Measurements from ENCODE around the gene NPR2. TPM values are rescaled to one million over a fixed set of nuclear protein-coding genes. Genes with fewer than 3 reads are reported as not detected.

Gene NPR2
- total RNA-seq, 1 donor from 2014 or later, result 23.2 TPM

DNA sequence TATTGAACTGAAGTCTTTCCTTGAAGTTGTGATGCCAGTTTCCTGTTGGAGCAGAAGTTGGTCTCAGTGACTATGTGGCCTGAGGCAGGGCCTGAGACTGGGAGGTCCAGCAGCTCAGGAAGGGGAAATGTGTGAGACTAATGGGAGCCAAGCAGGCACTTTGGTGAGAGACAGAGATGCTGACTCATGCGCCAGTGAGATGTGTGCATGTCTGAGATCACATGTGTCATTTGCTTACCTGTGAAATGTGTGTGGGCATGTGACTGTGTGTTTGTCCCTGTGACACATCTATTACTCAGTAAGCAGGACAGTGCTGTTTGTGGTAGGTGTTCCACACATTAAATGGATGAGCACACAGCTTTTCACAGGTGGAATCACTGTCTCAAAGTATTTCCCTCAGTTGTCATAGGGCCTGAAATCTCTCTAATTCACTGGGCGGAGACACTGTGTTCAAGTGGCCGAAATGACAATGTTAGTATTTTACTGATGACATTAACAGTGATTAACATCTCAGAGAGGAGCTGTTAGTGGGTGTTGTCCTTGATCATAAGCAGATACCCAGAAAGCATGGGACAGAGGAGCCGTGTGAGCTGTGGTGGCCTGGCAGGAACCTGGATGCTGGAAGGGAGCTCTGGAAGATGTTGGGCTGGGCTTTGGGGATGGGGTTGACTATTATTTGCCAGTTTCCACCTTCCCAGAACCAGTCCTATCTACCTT, 7.4 kb downstream of the NPR2 start:
- DNase-seq (ENCODE audit: low spot score), result no peak

DNA sequence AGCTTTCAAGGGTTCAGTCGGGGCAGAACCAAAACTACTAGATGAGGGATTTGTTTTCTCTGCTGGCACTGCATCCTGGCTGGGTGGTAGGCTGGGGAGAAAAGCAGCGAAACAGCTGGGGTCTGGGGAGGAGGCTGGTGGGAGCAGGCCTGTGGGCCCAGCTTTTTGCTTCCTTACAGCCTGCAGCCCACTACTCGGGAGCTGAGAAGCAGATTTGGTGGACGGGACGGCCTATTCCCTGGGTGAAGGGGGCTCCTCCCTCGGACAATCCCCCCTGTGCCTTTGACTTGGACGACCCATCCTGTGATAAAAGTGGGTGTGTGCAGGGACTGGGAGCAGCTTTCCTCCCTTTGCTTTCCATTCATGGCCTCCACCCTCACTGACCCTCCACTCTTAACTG, 9.1 kb downstream of the NPR2 start:
- no peak for DNase-seq (ENCODE audit: low spot score)

DNA sequence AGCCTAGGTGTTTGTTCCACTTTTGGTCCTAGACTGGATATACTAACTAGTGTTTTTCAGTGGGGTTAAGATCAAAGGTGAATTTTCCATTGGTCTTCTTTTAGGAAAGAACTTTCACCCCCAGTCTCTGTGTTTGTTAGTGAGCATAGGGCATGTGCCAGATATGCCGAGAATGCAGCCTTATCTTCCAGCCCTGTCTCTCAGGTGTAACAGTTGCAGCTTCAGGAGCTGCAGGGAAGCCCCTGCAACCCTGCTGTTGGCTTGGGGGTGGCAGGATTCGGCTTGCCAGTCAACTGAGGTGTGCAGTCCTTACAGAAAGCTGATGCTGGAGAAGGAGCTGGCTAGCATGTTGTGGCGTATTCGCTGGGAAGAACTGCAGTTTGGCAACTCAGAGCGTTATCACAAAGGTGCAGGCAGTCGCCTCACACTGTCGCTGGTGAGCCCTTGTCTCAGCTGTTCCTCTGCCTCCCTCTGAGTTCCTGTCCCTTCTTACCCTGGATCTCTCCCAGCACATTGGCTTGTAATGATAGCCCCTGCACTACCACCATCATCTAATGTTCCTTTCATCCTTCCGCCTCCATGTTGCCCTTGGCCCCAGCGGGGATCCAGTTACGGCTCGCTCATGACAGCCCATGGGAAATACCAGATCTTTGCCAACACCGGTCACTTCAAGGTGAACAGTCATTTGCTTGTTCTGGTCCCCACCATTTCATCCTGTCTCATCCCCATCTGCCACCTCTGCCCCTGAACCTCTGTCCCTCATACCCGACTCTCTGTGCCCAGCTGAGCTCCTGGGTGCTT, 10.1 kb downstream of the NPR2 start:
- DNase-seq (ENCODE audit: low spot score), result no peak

DNA sequence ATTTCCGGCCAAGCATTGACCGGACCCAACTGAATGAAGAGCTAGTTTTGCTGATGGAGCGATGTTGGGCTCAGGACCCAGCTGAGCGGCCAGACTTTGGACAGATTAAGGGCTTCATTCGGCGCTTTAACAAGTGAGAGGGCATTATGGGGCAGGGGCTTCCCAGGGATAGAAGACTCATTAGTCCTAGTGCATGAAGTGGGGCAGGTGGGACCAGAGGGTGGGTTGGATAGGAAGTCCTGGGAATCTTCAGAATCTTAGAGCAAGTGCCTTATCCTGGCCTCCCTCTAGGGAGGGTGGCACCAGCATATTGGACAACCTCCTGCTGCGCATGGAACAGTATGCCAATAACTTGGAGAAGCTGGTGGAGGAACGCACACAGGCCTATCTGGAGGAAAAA, 14.7 kb downstream of the NPR2 start:
- no peak for DNase-seq (ENCODE audit: low spot score)

DNA sequence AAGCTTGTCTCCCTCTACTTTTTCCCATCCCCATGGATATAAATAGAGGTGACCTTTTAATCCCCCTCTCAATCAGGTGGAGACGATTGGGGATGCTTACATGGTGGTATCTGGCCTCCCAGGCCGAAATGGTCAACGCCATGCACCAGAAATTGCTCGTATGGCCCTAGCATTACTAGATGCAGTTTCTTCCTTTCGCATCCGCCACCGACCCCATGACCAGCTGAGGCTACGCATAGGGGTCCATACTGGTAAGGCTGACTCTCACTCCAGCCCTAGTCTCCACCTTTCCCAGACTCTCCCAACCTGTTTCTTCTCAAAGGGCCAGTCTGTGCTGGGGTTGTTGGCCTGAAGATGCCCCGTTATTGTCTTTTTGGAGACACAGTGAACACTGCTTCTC, 17.0 kb downstream of the NPR2 start:
- peak; percentile 78 for DNase-seq (ENCODE audit: low spot score)

DNA sequence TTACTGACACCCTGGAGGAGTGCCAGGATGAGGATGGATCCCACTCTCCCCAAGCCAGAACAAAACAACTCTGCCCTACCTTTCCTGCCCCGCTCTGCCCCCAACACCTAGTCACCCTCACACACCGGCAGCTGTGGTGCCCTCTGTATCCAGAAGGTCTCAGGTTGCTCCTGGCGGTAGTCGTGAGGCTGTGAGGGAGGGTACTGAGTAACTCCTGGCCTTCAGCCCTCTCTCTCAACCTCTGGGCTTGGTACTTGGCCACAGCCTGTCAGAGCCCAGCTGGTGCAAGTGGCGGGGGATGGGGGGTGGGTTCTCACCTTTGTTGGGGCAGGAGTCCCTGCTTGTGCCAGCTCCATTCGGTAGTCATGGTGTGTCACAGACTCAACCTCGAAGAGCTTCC, 18.7 kb downstream of the NPR2 start:
- peak; percentile 60 for DNase-seq (ENCODE audit: low spot score)

DNA sequence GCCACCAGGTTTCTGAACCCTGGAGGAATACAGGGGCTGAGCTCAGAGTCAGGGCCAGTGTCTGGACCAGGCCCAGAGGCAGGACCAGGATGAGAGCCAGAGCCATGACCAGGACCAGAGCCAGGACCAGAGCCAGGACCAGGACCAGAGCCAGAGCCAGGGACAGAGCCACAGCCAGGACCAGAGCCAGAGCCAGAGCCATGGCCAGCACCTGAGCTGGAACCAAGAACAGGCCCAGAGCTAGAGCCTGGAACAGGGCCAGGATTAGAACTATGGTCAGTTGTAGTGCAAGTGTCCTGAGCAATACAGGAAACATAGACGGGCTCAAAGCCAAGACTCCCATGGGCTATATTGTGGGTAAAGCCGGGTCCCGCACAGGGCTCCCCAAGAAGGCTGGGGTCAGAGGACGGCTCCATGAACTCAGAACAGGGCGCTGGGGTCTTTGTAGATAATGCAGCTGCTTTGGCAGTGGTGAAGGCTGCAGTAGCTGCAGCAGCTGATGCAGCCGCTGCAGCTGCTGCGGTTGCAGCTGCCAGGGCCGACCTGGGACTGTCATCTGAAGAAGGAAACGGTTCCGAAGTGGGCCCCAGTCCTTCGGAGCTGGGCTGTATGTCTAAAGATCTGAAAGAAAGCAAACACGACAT, 20.1 kb downstream of the NPR2 start:
- DNase-seq (ENCODE audit: low spot score), result no peak

DNA sequence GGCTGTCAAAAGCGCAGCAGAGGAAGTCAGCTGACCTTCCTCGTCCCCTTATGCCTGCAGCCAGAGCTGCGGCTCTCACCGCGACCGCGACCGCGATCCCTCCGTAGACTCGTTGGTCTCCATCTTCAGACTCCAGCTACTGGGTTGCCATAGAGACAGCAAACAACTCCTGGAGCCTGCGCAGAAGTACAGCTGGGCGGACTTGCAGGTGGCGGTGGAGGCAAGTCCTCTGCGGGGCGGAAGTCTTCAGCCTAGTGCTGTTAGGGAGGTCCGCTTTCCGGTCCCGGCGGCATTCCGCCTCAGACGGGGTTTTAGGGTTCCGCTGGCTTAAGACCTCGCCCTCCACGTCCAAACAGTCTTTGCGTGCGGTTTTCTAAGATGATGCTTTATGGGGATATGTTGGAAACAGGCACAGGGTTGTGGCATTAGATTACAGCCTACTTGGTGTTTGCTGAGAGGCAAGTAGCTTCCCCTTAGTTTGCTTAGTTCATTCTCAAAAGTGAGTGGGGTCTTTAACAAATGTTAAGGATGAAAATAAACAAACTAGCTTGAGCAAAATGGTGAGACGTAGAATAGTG, 20.7 kb downstream of the NPR2 start, which contains the start of gene SPAG8:
Gene SPAG8, minus strand, starts transcription at position 238 of the 578 bp plus-strand sequence. Its CDS starts 115 bp downstream, at position 123.
- peak; percentile 96 for DNase-seq (ENCODE audit: low spot score)

DNA sequence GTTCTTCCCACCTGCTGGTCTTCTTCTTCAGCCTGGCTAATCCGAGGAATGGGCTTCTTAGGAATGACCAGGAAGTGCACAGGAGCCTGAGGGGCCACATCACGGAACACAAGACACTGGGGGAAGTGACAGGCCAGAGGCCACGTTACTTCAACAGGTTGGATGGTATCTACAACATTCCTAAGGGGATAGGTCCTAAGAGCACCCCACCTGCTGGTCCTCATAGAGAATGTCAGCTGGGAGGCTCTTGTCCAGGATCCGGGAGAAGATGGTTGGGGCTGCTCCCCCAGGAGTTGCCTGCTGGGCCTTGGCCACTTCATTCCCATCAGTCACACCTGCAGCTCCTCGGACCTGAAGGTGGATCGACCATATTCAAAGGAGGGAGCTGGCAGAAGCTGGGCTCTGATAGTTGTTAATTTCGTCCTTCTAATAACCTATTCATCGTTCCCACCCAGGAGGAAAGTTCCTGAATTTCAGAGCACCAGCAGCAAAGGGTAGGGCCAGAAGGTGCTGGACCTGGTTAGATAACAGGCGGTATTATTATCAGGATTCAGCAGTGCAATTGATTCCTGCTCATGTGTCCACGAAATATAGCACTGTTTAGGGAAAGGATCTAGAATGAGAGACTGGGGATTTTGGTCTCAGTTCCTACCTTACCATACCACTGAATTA, 22.2 kb downstream of the NPR2 start:
- peak; percentile 62 for DNase-seq (ENCODE audit: low spot score)

DNA sequence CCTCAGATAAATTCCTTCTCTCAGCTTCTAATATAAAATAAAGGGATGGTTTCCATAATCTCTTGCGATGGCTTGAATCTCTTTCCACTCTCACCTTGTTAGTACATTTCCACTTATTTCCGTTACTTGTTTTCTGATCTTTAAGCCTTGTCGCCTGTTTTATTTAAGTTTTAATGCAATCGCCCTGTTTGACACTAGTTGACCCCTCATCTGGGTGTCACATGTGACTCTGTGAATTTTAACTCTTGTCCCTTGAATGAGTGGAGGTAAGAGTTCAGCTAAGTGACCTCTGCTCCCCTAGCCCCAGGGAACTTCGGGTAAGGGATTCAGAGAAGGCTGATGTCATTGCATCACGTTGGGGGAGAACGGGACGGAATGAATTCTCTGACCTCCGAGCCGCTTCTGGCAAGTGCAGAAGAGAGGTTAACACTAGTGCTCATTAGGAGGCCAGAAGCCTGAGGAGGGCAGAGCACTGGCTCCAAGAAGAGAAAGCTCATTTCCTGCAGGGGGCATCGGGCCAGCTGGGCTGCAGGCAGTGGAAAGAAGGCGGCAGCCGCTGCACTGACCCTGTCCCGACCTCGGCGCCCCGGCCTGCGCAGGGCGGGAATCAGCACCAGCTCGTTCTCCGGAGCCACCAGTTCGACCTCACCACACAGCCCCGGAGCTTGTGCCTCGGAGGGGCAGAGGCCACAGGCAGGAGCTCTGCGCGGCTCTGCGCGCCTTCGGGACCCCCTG, 22.9 kb downstream of the NPR2 start:
- DNase-seq (ENCODE audit: low spot score), result no peak

DNA sequence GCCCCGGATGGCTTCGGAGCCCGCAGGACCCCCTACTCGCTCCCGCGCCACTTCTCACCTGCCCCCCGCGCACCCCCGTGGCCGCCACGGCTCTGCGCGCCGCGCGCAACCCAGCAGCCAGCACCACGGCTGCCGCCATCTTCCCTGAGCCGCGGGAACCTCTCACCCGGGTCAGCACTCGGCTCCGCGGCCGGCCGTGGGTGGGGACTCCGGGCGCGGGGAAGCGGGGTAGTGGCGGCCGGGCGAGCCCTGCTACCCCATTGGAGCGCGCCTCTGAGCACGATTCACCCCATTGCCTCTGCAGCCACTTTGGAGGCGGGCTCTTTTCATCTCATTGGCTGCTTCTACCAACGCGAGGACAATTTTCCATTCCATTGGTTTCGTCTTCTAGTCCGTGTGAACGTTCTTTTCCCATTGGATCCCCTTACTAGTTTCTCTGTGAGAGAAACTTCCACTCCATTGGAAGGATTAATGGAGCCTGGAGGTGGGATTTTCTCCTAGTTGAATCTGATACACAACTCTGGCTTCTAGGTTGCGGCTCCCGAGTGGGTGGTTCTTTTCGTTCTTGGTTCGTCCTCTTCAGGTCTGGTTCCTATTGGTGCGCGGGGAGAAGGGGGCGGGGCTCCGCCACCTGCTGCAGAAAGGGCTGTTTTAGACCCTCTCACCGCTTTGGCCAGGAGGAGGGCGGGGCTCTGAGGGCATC, 23.6 kb downstream of the NPR2 start, which contains the start of gene HINT2:
Gene HINT2, minus strand, starts transcription at position 202 of the 703 bp plus-strand sequence. Its CDS starts 63 bp downstream, at position 139.
- DNase-seq (ENCODE audit: low spot score), result peak; percentile 97

DNA sequence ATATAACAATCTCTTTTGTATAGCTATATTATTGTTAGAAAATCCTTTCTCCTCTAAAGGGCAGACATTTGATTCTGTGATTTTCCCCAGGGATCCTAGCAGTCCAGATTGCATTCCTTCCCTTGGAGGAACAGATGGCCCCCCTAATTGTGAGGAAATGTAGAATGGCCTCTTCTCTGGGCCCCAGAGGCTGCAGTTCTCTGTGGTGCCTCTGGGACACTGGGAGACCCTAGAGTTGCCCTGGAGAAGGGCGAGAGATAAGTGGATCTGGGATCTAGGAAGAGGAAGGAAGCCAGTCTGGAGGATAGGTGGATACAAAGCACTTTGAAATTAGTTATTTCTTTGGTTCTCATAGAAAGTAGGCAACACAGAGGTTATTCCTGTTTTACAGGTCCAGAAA, 25.3 kb downstream of the NPR2 start:
- DNase-seq (ENCODE audit: low spot score), result no peak

DNA sequence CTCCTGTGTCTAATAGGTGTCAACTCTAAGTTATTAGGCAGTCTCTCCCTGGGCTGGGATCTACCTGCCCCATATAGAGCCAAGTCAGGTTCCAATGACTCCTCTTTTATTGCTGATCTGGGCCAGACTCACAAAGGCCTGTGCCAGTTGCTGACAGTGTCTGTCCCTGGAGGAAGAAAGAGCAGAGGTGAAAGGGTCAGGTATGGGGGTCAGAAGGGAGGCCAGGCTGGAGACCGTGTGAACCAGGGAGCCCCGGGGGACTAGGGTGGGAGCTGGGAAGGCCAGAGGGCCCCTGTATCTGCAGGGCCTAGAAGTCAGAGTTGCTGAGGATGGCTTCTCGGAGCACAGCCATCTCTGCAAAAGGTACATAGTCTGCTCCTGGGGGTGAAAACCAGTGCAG, 26.9 kb downstream of the NPR2 start:
- peak; percentile 51 for DNase-seq (ENCODE audit: low spot score)

DNA sequence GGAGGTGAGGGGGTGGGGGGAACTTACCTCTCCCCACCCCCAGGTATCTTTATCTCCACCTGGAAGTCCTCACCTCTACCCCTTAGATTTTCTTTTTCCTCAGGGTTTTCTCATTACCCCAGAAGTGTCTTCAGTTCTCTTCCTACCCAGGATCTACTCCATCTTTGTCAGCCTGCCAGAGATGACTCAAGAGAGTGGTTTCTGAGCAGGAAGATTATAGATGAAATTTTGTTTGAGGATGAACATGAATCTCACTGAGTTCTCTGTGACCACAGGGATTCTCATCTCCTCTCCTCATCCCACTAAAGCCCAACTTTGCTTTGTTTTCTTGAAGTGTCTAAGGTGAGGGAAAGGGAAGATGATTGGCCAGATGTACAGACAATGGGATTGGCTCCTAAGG, 28.7 kb downstream of the NPR2 start:
- DNase-seq (ENCODE audit: low spot score), result no peak

DNA sequence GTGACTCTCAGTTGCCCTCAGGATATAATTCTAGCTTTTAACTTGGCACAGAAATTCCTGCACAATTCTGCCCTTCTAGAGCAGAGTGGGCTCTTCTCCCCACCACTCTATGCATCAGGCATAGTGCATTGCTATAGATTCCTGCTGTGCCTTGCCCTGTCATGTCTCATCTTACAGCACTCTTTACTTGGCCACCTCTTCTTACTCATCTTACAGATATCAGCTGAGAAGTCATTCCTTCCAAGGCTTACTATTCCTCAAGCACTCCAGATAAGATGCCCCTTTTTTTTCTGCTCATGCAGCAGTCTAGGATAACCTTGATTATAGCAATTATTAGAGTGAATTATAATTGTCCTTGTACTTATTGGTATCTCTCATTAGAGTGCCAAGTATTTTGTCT, 31.5 kb downstream of the NPR2 start:
- no peak for DNase-seq (ENCODE audit: low spot score)

DNA sequence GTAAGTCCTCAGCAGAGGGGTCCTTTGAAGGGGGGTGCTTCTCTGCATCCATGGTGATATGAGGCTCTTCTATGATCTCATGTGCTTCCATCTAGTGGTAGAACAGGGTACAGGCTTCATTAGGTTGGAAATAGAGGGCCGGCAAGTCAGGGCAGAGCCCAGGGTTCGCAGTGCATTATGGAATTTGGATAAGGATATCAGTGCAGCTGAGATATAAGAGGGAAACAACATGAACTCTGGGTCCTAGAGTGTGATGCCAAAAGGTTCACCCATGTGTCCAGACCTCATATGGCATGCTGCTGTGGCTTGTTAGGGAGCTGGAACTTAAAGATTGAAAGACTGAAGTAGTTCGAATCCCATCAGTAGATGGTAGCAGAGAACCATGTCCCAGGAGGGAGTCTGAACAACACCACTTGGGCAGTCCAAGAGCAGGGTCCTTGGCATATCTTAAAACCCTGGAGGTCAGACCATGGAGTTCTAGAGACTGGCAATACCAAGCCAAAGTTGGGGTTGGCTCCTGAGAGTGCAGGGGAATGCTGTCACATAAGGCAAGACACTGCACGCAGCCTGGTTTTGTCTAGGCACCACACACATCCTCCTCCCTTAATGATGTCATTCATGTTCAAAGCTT, 34.8 kb downstream of the NPR2 start:
- peak; percentile 37 for DNase-seq (ENCODE audit: low spot score)

DNA sequence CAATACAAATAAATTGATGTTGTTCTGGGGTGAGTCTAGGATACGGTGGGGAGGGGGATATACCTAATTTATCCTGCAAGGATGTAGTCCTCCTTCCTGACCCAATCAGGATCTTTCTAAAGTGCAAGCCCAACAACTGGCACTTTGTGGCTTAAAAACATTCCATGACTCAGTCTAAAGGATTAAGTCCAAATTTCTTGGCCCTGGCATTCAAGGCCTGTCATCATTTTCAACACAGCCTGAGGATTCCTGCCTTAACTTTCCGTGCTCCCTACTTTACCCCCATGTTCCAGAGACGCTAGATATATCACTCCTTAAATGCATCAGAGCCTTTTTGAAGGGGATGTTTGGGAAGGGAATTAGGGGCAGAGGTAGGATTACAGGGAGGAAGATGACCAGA, 36.1 kb downstream of the NPR2 start:
- DNase-seq (ENCODE audit: low spot score), result peak; percentile 0

DNA sequence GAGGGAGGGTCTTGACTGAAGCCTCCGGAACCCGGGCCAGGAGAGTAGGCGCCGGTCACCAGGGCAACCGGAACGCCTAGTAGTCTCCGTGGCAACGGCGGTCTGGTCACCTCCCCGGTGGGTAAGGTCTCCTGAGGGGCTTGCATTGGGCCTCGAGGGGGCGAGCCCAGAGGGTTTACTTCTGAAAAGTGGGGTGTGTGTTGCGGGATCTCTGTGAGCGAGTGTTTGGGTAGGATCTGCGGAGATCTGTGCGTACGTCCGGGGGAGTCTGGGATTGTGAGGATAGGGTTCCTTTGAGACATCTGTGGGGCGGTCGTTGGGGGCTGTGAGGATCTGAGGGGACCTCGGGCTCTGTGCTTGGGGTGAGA, 37.3 kb downstream of the NPR2 start, which contains the start of gene FAM221B:
Gene FAM221B, minus strand, starts transcription at position 17 of the 368 bp plus-strand sequence. CDS start 2,571 bp downstream, outside the sequence.
- DNase-seq (ENCODE audit: low spot score), result peak; percentile 87
